Measurements from ENCODE around the gene POLDIP2.

POLDIP2 gene

DNA sequence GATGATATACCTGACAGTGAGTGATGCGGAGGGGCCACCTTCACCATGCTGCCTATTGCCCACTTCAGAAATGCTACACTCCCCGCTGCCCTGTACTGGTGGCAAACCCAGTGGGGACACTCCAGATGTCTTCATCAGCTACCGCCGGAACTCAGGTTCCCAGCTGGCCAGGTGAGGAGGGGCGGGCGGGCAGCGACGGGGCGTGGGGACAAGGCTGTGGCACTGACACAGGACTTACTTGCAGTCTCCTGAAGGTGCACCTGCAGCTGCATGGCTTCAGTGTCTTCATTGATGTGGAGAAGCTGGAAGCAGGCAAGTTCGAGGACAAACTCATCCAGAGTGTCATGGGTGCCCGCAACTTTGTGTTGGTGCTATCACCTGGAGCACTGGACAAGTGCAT is 30.8 kb upstream of the POLDIP2 start:
- DNase-seq, result no peak

- no peak for DNase-seq
Observed at GRCh38 chr17:28386391-28386790, 29.1 kb upstream of the POLDIP2 start.

DNA sequence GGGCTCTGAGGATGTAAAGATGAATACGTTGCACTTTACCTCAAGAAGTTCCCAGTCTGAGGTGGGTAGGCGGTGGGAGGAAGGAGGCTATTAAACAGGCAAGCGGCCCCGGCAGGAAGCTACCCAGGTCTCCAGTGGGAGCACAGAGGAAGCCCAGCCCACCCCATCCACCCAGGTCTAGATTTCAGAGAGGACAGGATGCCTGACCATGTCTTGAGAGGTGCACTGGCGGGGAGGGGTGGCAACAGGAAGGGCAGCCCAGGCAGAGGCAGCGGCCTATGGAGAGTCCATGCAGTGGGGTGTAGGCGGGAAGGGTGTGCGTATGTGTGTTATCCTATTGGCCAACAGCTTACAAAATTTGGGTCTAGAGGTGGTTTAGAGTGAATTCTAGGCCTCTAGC is 28.1 kb upstream of the POLDIP2 start:
- DNase-seq, result no peak

DNA sequence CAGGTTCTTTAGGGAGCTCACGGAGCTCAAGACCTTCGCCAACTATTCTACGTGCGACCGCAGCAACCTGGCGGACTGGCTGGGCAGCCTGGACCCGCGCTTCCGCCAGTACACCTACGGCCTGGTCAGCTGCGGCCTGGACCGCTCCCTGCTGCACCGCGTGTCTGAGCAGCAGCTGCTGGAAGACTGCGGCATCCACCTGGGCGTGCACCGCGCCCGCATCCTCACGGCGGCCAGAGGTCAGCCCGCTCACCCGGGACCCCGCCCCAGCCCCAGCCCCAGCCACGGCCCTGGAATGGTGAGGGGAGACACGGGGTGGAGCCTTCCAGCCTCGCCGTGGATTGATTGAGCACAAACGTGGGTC is 27.7 kb upstream of the POLDIP2 start:
- DNase-seq, result no peak

DNA sequence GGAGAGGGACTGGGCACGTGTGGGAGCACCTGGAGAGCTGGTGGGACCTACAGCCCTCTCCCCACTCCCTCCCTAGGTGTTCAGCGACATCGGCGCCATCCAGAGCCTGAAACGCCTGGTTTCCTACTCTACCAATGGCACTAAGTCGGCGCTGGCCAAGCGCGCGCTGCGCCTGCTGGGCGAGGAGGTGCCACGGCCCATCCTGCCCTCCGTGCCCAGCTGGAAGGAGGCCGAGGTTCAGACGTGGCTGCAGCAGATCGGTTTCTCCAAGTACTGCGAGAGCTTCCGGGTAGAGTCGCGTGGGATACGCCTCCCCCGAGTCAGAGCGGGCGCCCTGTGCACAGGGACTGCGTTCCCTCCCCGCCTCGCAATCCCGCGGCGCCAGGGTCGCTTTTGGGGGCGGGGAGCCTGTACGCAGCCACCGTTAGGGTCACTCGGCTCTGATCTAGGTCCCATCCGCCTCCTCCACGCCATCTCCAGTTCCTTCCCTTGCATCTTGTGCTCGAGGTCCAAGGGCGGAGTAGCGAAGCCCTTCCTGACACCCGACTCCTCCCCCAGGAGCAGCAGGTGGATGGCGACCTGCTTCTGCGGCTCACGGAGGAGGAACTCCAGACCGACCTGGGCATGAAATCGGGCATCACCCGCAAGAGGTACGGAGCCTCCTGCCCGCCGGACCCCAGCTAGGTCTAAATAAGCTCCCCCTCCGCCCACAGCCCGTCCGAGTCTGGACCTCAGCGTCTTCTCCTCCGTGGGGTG is 27.1 kb upstream of the POLDIP2 start:
- peak; percentile 50 for DNase-seq

- no peak for DNase-seq
Observed at GRCh38 chr17:28381141-28381825, 24.0 kb upstream of the POLDIP2 start.

DNA sequence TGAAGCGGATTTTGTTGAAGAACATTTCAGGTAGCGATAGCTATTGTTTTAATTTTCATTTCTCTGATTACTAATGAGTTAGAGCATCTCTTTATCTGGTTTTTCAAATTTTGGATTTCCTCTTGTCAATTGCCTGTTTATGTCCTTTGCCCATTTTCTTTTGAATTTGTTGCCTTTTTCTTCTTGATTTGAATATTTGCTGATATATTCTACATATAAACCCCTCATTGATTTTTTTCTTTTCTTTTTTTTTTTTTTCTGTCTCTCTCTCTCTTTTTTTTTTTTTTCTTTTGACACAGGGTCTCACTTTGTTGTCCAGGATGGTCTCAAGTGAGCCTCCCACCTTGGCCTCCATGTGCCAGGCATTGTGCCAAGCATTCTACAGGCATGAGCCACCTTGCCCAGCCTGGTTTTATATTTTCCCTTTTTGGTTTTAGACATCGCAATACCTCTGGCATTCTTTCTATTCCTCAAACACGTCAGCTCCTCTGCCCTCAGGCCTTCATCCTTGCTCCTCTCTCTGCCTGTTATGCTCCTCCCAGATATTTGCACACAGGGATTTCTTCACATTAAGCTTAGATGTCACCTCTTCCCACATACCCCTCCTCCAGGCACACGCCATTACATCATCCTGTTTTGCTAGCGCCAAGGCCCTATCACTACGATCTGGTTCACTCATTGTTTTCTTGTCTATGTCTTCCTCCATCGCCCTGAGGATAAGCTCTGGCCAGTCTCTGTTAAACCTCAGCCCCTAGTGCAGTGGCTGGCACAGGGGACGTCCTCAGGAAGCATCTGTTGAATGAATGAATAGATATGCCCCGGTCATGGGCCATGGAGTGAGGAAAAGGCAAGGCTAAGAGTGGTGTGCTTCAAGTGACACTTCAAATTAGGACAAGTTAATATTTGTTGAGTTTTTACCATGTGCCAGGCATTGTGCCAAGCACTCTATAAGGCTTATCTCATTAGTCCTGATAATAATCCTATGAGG is 22.8 kb upstream of the POLDIP2 start:
- DNase-seq, result no peak

- no peak for DNase-seq
Observed at GRCh38 chr17:28372945-28373274, 15.6 kb upstream of the POLDIP2 start.

DNA sequence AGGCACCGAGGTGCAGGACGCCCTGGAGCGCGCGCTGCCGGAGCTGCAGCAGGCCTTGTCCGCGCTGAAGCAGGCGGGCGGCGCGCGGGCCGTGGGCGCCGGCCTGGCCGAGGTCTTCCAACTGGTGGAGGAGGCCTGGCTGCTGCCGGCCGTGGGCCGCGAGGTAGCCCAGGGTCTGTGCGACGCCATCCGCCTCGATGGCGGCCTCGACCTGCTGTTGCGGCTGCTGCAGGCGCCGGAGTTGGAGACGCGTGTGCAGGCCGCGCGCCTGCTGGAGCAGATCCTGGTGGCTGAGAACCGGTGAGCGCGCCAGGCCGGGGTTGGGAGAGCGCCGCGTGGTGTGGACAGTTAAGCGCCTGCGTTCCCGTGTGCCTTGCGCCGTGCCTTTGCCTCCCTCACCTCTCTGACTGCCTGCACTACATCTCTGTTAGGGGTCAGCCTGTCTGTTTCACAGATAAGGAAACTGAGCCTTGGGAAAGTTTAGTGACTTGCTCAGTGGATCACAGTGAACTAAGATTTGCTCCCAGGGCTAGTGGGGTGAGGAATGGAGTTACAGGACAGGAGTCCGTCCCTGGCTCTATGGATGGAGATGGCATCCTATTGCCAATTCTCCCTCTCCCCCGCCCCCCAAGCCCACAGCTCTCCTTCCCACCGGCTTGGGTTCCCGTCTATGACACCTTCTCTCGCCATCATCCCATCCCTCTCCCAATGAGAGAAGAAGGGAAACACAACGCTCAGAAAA is 15.0 kb upstream of the POLDIP2 start:
- DNase-seq, result no peak

- peak; percentile 75 for DNase-seq
Observed at GRCh38 chr17:28371245-28372202, 14.2 kb upstream of the POLDIP2 start, which contains the start of gene SARM1. SARM1 (plus strand) TSS chr17:28371694; CDS start chr17:28372033, 339 bp downstream.

DNA sequence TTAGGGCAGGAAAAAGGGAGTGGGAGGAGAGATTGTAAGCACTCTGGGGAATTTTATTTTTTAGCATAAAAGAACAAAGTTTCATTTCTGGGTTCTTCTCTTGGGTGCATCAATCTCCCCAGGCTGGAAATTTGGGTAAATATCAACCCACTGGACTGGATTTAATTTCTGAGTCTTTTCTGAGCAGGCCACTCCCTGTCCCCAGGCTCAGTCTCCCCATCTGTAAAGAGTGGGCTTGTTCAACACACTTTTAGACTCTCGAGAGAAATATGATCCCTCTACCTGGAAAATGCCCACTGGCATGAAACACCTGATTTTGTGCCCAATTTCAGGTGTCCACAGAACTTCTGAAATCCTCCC is 13.4 kb upstream of the POLDIP2 start:
- no peak for DNase-seq

DNA sequence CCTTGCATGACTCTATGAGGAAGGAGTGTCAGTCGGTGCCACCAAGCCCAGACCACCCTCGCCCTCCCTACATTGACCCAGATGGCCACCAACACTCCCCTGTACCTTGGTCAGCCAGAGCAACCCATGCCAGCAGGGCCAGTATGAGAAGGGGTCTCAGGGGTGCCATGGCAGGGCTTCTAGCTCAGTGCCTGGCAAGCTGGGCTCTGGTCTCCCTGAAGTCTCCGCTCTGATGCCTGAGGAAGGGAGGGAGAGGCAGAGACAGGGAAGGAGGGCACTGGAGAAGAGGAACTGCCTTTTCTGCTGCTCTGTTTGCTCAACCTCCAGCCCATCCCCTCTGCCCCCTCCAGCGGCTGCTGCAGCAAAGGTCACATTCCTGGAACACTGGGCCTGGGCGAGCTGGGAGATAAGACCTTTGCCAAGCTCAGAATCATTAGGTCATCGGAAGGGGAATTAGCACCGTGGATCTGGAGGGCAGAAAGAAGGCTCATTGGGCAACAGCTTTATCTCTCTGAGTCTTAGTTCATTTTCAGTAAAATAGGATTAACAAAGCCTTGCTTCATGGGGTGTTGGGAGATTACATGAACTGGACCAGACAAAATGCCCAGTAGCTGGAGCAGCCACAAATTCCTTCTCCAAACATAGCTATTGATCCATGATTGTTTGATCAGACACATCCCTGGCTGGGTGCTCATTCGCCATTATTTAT is 12.9 kb upstream of the POLDIP2 start, which contains the start of gene VTN:
TSS of gene VTN (minus strand) at position 273 of the 709 bp plus-strand sequence. CDS start at position 169, 104 bp downstream.
- no peak for DNase-seq

DNA sequence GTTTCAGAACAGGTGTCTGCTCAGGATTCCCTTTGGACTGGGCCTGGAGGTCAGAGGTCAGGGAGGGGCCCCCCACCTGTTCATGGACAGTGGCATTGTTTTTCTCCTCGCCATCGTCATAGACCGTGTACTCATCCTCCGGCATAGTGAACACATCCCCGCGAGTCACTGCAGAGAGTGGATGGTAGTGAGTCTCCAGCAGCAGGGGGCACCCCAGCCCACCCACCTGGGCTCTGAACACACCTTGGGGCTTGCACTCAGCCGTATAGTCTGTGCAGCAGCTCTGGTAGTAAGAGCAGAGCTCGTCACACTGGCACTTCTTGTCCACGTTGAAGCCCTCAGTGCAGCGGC is 12.3 kb upstream of the POLDIP2 start:
- no peak for DNase-seq

DNA sequence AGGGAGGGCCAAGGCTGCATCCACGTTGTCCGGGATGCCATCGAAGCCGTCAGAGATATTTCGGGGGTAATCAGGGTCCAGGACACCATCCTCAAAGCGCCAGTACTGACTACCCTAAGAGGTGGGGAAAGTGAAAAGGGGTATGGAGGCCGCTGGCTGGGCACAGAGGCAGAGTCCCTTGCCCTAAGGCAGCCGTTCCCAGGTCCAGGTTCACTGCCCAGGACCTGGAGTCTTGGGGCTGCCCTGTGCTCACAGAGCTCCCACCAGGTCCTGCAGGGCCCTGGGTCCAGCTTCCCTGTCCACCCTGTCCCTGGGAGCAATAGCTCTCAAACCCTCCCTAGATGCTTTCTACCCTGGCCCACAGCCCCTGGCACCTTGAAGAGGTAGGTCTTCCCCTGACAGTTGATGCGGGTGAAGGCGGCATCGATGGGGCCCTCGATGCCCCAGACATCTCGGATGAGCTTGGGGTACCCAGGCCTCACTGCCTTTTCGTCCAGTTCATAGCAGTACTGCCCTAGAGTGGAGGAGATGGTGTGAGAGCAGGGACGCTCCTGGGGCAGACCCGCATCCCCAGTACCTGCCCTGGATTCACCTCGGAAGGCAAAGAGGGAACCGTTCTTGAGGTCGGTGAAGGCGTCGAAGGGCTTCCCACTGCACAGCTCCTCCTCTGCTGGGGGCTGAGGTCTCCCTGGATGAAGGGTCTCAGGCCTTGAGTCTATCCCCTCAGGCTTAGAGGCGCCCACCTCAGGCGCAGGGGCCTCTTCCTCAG is 11.8 kb upstream of the POLDIP2 start:
- DNase-seq, result no peak

- no peak for DNase-seq
Observed at GRCh38 chr17:28368306-28368831, 11.0 kb upstream of the POLDIP2 start.

- no peak for DNase-seq
Observed at GRCh38 chr17:28367641-28368305, 10.4 kb upstream of the POLDIP2 start.

- no peak for DNase-seq
Observed at GRCh38 chr17:28366605-28367004, 9.3 kb upstream of the POLDIP2 start.

DNA sequence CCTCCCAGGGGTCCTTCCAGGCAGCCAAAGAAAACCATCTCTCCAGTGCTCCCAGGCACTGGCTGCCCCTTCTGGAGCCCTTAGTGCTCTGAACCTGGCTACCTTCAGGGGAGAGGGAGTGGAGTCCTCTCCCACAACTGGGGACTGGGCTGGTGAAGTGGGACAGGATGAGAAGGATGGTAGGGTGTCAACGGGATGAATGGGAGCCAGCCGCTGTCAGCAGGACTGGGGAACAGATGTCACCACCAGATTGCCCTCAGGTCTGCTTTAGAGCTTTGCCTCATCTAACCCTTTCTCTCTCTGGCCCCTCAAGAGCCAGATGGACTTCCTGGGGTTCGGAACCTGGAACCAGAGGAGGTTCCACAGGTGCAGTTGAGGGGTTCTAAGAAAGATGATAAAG is 8.2 kb upstream of the POLDIP2 start:
- no peak for DNase-seq
